Activated CD8-positive, alpha-beta memory T cell treated with anti-CD3 and anti-CD28 coated beads, Interleukin-2, amount 50 U/mL, for 24 hours (primary cell): ENCODE results near the gene GRM6.

ENCODE experiments used
- DNase-seq: peaks from one replicate; pipeline ENCODE4 v3.0.0-alpha.2; 2020; ENCODE audit errors: extremely low read depth

Gene GRM6

DNA sequence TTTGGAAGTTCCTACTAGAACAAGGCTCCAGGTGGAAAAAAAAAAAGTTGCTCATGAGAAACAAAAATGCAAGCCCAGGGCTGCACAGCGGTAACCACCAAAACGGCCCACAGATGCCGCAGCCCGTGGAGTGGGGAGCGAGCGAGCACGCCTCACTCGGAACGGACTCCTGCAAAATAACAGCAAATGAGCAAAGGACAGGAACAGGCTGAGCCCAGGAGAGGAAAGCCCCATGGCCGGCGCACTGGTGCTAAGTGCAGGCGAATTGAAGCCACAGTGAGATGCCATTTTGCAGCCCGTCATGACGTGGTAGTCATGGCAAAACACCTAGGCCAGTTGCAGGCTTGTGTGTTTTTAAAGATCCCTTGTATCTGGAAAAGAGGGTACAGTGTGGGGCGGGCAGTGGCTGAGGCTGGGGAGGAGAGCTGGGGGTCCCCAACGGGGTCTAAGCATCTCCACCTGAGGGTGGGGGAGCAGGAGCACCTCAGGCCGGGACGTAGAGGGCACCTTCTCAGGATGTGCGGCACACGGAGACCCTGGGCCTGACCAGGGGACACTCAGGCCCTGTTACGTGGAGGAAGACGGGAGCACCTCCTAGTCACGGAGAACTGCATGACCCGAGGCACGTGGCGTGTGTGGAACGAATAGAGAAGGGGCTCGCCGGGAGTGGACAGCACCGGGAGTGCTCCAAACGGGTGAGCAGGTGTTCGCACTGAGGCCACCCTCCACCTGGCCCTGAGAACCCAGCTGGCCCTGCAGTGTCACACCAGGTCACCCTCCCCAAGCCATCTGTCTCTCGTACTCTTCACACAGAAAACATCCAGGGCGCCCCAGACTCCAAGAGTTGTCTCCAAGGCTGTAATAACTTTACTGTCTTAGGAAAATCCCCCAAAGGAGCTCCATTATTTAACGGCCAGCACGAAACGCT, 10.7 kb downstream of the GRM6 start:
- no peak for DNase-seq

DNA sequence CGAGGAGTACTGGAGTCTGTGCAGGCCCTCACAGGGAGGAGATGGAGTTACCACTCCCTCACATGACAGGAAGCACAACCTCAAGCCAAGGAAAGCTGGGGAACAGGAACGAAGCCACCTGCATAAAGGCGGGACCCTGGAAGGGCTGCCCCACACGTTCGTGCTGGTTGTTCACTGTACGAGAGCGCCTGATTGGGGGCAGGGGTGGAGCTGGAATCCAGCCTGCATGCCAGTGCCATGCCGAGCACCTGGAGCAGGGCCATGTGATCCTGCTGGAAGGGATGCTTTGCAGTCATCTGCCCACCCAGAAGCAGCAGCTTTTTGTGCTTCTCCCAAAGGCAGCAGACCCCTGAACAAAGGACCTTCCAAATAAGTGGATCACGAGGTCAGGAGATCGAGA, 11.4 kb downstream of the GRM6 start:
- no peak for DNase-seq

- DNase-seq = no peak
These were observed 12.2 kb downstream of the GRM6 start for GRCh38 chr5:178982941-178983340.

GRCh38 chr5:178981381-178981780, 13.7 kb downstream of the GRM6 start:
- no peak for DNase-seq

DNA sequence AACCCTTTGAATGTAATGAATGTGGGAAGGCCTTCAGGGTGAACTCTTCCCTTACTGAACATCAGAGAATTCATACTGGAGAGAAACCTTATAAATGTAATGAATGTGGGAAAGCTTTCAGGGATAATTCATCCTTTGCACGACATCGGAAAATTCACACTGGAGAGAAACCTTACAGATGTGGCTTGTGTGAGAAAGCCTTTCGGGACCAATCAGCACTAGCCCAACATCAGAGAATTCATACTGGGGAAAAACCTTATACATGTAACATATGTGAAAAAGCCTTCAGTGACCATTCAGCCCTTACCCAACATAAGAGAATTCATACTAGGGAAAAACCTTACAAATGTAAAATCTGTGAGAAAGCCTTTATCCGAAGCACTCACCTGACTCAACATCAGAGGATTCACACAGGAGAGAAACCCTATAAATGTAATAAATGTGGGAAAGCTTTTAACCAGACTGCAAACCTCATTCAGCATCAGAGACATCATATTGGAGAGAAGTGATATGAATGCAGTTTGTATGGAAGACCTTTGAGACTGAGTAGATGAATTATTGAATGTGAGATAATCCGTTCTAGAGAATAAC, 29.6 kb downstream of the GRM6 start:
- no peak for DNase-seq

GRCh38 chr5:178941361-178941760, 53.8 kb downstream of the GRM6 start:
- no peak for DNase-seq

- no peak for DNase-seq
These were observed 54.4 kb downstream of the GRM6 start, which contains the start of gene ZNF454 for GRCh38 chr5:178940569-178941360. TSS of gene ZNF454 (plus strand) at chr5:178941198. CDS start at chr5:178942792, 1,594 bp downstream.

DNA sequence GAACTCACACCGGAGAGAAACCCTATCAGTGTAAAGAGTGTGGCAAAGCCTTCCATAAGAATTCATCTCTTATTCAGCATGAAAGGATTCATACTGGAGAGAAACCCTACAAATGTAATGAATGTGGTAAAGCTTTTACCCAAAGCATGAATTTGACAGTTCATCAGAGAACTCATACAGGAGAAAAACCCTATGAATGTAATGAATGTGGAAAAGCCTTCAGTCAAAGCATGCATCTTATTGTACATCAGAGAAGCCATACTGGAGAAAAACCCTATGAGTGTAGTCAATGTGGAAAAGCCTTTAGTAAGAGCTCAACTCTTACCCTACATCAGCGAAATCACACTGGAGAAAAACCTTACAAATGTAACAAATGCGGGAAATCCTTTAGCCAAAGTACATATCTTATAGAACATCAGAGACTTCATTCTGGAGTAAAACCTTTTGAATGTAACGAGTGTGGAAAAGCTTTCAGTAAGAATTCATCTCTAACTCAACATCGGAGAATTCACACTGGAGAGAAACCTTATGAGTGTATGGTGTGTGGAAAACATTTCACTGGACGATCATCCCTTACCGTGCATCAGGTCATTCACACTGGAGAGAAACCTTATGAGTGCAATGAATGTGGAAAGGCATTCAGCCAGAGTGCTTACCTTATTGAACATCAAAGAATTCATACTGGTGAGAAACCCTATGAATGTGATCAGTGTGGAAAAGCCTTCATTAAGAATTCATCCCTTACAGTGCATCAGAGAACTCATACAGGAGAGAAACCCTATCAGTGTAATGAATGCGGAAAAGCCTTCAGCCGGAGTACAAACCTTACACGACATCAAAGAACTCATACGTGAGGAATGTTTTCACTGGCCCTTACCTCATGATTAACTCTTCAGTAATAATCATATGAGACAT, 63.0 kb downstream of the GRM6 start:
- DNase-seq = no peak
